ENCODE data around the gene SHBG.
"Not testable (repeated sequence)": the region's sequence is repeated elsewhere in the genome, so short reads cannot be mapped to it uniquely, and the experiment has no call there.

The SHBG gene

GRCh38 chr17:7629939-7630571, at the start of gene SHBG:
SHBG (plus strand) TSS chr17:7630135; CDS start chr17:7630173, 38 bp downstream.
- DNase-seq, result no peak

GRCh38 chr17:7580604-7581575, 49.0 kb upstream of the SHBG start:
- DNase-seq, result no peak

GRCh38 chr17:7582396-7583252, 47.3 kb upstream of the SHBG start:
- no peak for DNase-seq

- peak; percentile 93 for DNase-seq
Measured at GRCh38 chr17:7583253-7584109, 46.5 kb upstream of the SHBG start, which contains the start of gene MPDU1. MPDU1 (plus strand) TSS chr17:7583852; CDS start chr17:7583863, 11 bp downstream.

- no peak for DNase-seq
Measured at GRCh38 chr17:7586673-7587419, 43.1 kb upstream of the SHBG start.

- no peak for DNase-seq
Measured at GRCh38 chr17:7587420-7588151, 42.3 kb upstream of the SHBG start.

GRCh38 chr17:7588553-7589203, 41.3 kb upstream of the SHBG start:
- DNase-seq, result no peak

GRCh38 chr17:7589204-7589868, 40.6 kb upstream of the SHBG start:
- DNase-seq, result peak; percentile 78

GRCh38 chr17:7589891-7590691, 39.8 kb upstream of the SHBG start, which contains the start of gene SOX15:
SOX15 (minus strand) TSS chr17:7590094; CDS start chr17:7589676, 418 bp downstream.
- no peak for DNase-seq

GRCh38 chr17:7590743-7591142, 39.2 kb upstream of the SHBG start:
- no peak for DNase-seq

- no peak for DNase-seq
Measured at GRCh38 chr17:7591596-7591995, 38.3 kb upstream of the SHBG start.

- no peak for DNase-seq
Measured at GRCh38 chr17:7592422-7593021, 37.4 kb upstream of the SHBG start.

- DNase-seq, result no peak
Measured at GRCh38 chr17:7593296-7593695, 36.6 kb upstream of the SHBG start.

GRCh38 chr17:7597561-7597960, 32.4 kb upstream of the SHBG start:
- not testable (repeated sequence) for DNase-seq

- DNase-seq, result no peak
Measured at GRCh38 chr17:7606280-7606679, 23.7 kb upstream of the SHBG start.

- no peak for DNase-seq
Measured at GRCh38 chr17:7610641-7611040, 19.3 kb upstream of the SHBG start.

GRCh38 chr17:7611635-7612293, 18.2 kb upstream of the SHBG start:
- DNase-seq, result no peak
